IPS-20b (cell line): ENCODE results near the gene ACOXL.

Source experiments
- H3K27ac ChIP-seq: one replicate; pipeline ENCODE4 v1.5.1; 2013; ENCODE audit warnings: low read length
- H3K27me3 ChIP-seq: 2 replicates; pipeline ENCODE4 v1.6.1; 2013; ENCODE audit warnings: mild to moderate bottlenecking, low read length, inconsistent platforms; ENCODE audit not compliant: insufficient read depth
- H3K36me3 ChIP-seq: 2 replicates; pipeline ENCODE4 v1.6.1; 2013; ENCODE audit warnings: low read depth, mild to moderate bottlenecking, inconsistent platforms, low read length, moderate library complexity; ENCODE audit not compliant: insufficient read depth
- H3K4me1 ChIP-seq: 2 replicates; pipeline ENCODE4 v1.6.1; 2013; ENCODE audit warnings: mild to moderate bottlenecking, control low read depth, inconsistent platforms, low read length, moderate library complexity; ENCODE audit not compliant: insufficient read depth
- H3K4me3 ChIP-seq: 2 replicates; pipeline ENCODE4 v1.5.1; 2013; ENCODE audit warnings: mild to moderate bottlenecking, low read length, inconsistent platforms
- H3K9ac ChIP-seq: 2 replicates; pipeline ENCODE4 v1.6.1; 2013; ENCODE audit warnings: low read depth, mild to moderate bottlenecking, inconsistent platforms, low read length, moderate library complexity
- H3K9me3 ChIP-seq: 2 replicates; pipeline ENCODE4 v1.6.1; 2013; ENCODE audit warnings: mild to moderate bottlenecking, low read depth, low read length, inconsistent platforms; ENCODE audit not compliant: insufficient read depth

ACOXL gene

GRCh38 chr2:110784047-110784631 is 51.8 kb downstream of the ACOXL start:
- H3K27me3 ChIP-seq: no peaks in the 10 kb centered on the region
- H3K36me3 ChIP-seq: no peaks in the 10 kb centered on the region
- H3K27ac ChIP-seq: no peak overlapping the region
- H3K4me3 ChIP-seq: no peak overlapping the region
- no peak overlapping the region for H3K9ac ChIP-seq
- no peaks in the 10 kb centered on the region for H3K4me1 ChIP-seq
- 0 out of 2 replicates have a peak, but pooled peaks cover 2% of the 10 kb centered on the region for H3K9me3 ChIP-seq

DNA sequence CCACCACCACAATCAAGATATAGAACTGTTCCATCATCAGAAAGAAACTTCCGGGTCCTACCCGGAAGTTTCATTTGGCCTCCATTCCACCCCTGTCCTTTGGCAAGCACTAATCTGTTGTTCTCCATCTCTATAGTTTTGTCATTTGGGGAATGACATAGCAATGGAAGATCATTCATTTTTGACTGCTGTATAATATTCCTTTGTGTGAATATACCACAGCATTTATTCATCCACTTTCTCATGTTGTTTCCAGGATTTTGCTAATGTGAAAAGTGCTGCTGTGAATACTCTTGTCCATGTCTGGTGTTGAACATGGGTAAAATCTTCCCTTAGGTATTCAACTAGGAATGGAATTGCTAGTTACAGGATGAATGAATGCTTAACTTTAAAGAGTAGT is 53.1 kb downstream of the ACOXL start:
- no peaks in the 10 kb centered on the region for H3K36me3 ChIP-seq
- H3K9me3 ChIP-seq: 0 out of 2 replicates have a peak, but pooled peaks cover 2% of the 10 kb centered on the region
- H3K4me1 ChIP-seq: no peaks in the 10 kb centered on the region
- H3K4me3 ChIP-seq: no peak overlapping the region
- H3K27ac ChIP-seq: no peak overlapping the region
- no peak overlapping the region for H3K9ac ChIP-seq
- no peaks in the 10 kb centered on the region for H3K27me3 ChIP-seq

- Histone ChIP-seq H3K27me3 (no peaks in the 10 kb centered on the region), H3K4me1 (no peaks in the 10 kb centered on the region), H3K9ac (no peak overlapping the region), H3K27ac (no peak overlapping the region), H3K4me3 (no peak overlapping the region), H3K9me3 (0 out of 2 replicates have a peak, but pooled peaks cover 2% of the 10 kb centered on the region), H3K36me3 (peaks cover 4% of the 10 kb centered on the region)
These were observed 56.6 kb downstream of the ACOXL start for GRCh38 chr2:110788976-110789375.

- no peak overlapping the region for H3K27ac ChIP-seq
- H3K4me3 ChIP-seq: no peak overlapping the region
- H3K9me3 ChIP-seq: 0 out of 2 replicates have a peak, but pooled peaks cover 2% of the 10 kb centered on the region
- H3K36me3 ChIP-seq: peaks cover 11% of the 10 kb centered on the region
- H3K9ac ChIP-seq: no peak overlapping the region
- H3K27me3 ChIP-seq: no peaks in the 10 kb centered on the region
- no peaks in the 10 kb centered on the region for H3K4me1 ChIP-seq
These were observed 57.3 kb downstream of the ACOXL start for GRCh38 chr2:110789706-110790105.

- Histone ChIP-seq H3K27ac (no peak overlapping the region), H3K4me3 (no peak overlapping the region), H3K9ac (no peak overlapping the region), H3K36me3 (peaks cover 12% of the 10 kb centered on the region), H3K27me3 (no peaks in the 10 kb centered on the region), H3K4me1 (no peaks in the 10 kb centered on the region), H3K9me3 (no peaks in the 10 kb centered on the region)
These were observed 58.5 kb downstream of the ACOXL start for GRCh38 chr2:110790907-110791306.

DNA sequence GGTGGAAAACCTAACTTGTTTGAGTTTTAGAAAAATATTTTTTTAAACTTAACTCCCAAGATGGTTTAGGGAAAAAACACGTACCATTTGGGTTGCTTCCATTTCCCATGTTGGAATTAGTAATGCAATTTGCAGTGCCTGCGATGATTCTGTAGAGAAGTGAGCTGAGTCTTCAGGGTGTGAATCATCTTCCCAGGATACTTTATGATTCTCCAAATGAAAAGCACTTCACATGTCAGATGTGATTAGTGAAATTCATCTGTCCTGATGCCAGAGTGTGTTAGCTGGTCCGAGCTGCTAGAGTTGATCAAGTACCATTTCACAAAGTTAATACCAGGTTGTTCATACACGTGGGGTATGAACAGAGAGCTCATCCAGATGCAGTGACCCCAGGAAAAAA is 59.1 kb downstream of the ACOXL start:
- H3K4me3 ChIP-seq: no peak overlapping the region
- H3K4me1 ChIP-seq: no peaks in the 10 kb centered on the region
- H3K27me3 ChIP-seq: no peaks in the 10 kb centered on the region
- H3K9me3 ChIP-seq: no peaks in the 10 kb centered on the region
- H3K9ac ChIP-seq: no peak overlapping the region
- peaks cover 12% of the 10 kb centered on the region for H3K36me3 ChIP-seq
- H3K27ac ChIP-seq: no peak overlapping the region

DNA sequence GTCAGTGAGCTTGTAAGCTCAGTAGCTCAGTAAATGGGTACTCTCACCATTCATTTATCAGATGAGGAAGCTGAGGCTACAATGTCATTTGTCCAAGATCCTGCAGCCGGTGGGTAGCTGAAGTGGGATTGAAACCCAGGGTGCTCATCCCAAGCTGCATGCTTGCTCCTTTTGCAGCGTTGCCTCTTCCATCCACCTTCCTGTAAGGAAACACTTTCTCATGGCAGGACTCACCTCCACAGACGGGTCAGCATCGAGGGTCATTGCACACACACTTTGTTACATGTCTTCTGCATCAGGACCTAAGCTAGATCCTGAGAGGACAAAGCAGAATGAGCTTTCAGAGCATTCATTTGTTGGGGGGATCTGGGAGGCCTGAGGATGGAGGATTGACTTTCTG is 60.7 kb downstream of the ACOXL start:
- H3K36me3 ChIP-seq: peaks cover 12% of the 10 kb centered on the region
- H3K27me3 ChIP-seq: no peaks in the 10 kb centered on the region
- H3K4me3 ChIP-seq: no peak overlapping the region
- no peak overlapping the region for H3K9ac ChIP-seq
- no peaks in the 10 kb centered on the region for H3K9me3 ChIP-seq
- no peaks in the 10 kb centered on the region for H3K4me1 ChIP-seq
- H3K27ac ChIP-seq: no peak overlapping the region

GRCh38 chr2:110794390-110794789 is 62.0 kb downstream of the ACOXL start:
- H3K9me3 ChIP-seq: peaks cover under 1% of the 10 kb centered on the region; the same call in 1 of the 2 replicates
- peaks cover 23% of the 10 kb centered on the region for H3K36me3 ChIP-seq
- no peak overlapping the region for H3K9ac ChIP-seq
- H3K4me1 ChIP-seq: no peaks in the 10 kb centered on the region
- H3K27me3 ChIP-seq: no peaks in the 10 kb centered on the region
- H3K27ac ChIP-seq: no peak overlapping the region
- H3K4me3 ChIP-seq: no peak overlapping the region

DNA sequence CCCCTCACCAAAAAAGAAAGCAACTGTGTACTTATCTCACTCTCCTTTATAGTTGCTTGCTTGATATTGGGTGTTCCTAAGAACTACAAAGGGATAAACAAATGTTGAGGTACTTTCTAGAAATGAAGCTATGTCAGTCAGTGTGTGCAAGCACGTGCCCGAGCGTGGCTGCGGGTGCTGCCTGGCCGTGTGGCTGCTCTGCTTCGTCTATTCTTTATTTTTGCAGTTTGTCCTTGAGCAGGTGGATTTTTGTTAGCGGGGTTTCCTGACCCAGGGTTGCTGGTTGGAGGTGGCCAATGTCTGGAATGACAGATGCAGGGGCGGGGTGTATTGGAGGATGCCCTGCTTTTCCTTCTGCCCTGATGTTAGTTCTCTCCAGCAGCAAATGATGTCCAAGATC is 62.6 kb downstream of the ACOXL start:
- H3K36me3 ChIP-seq: peaks cover 28% of the 10 kb centered on the region
- H3K9ac ChIP-seq: no peak overlapping the region
- no peaks in the 10 kb centered on the region for H3K4me1 ChIP-seq
- H3K9me3 ChIP-seq: peaks cover 3% of the 10 kb centered on the region; the same call in 1 of the 2 replicates
- H3K4me3 ChIP-seq: no peak overlapping the region
- no peak overlapping the region for H3K27ac ChIP-seq
- H3K27me3 ChIP-seq: no peaks in the 10 kb centered on the region

DNA sequence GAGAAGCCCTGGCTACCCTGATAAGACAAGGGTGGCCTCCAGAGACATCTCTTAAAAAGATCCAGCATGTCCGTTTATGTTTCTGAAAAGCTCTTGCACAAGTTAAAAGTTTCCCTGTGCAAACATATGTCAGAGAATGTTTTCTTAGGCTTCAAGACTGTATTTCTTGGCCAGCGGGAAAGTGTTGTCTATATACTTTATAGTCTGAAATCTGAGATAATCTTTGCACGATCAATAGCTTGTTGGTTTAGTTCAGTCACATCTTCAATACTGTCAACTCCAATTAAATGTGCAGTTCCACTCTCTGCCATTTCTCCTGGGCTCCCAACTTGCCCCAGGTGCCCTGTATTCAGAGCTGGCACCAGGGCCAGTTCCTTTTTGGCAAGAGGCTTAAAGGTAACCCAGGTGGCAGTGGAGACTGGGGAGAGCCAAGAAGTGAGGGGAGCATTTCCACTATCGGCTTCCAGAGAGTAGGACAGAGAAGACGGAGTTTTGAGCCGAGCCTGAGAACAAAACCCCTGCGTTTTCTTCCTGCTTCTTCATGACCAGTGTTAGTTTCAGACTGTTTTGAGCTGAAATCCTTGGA is 64.4 kb downstream of the ACOXL start:
- peaks cover 13% of the 10 kb centered on the region for H3K4me1 ChIP-seq
- H3K36me3 ChIP-seq: peaks cover 39% of the 10 kb centered on the region
- peaks cover 3% of the 10 kb centered on the region; the same call in 1 of the 2 replicates for H3K9me3 ChIP-seq
- no peak overlapping the region for H3K27ac ChIP-seq
- H3K4me3 ChIP-seq: no peak overlapping the region
- no peak overlapping the region for H3K9ac ChIP-seq
- no peaks in the 10 kb centered on the region for H3K27me3 ChIP-seq

DNA sequence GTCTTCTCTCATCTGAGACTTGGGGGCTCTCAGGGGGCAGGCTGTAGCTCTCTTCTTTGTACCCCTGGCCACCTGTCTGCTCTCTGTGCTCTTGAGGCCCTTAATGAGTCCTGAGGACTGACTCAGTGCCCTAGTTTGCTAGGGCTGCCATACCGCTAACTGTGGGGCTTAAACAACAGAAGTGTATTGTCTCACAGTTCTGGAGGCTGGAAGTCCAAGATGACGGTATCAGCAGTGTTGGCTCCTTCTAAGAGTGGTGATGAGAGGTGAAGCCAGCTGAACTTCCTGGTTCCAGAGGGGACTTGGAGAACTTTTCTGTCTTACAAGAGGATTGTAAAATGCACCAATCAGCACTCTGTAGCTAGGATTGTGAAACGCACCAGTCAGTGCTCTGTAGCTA is 67.0 kb downstream of the ACOXL start:
- Histone ChIP-seq H3K4me3 (no peak overlapping the region), H3K9me3 (peaks cover 6% of the 10 kb centered on the region; the same call in 1 of the 2 replicates), H3K36me3 (peaks cover 36% of the 10 kb centered on the region), H3K9ac (no peak overlapping the region), H3K27me3 (no peaks in the 10 kb centered on the region), H3K4me1 (peaks cover 30% of the 10 kb centered on the region), H3K27ac (no peak overlapping the region)
